DMS153 treated with DMSO at 0.1 percent for 48 hours (cell line): ENCODE measurements around the gene CALML6.
"Not testable (repeated sequence)": the region's sequence is repeated elsewhere in the genome, so short reads cannot be mapped to it uniquely, and the experiment has no call there.

Source experiments
- DNase-seq: peaks from one replicate; lab custom pipeline; 2025; ENCODE audit not compliant: unreplicated experiment; lab: John Stamatoyannopoulos, UW

Gene CALML6, protein sequence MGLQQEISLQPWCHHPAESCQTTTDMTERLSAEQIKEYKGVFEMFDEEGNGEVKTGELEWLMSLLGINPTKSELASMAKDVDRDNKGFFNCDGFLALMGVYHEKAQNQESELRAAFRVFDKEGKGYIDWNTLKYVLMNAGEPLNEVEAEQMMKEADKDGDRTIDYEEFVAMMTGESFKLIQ

GRCh38 chr1:1914971-1915692, at the start of gene CALML6:
Gene CALML6 (plus strand): TSS chr1:1915260. CDS start chr1:1915281, 21 bp downstream.
- no peak for DNase-seq

GRCh38 chr1:1867164-1867563, 47.9 kb upstream of the CALML6 start:
- no peak for DNase-seq

GRCh38 chr1:1869469-1869868, 45.6 kb upstream of the CALML6 start:
- DNase-seq: no peak

DNA sequence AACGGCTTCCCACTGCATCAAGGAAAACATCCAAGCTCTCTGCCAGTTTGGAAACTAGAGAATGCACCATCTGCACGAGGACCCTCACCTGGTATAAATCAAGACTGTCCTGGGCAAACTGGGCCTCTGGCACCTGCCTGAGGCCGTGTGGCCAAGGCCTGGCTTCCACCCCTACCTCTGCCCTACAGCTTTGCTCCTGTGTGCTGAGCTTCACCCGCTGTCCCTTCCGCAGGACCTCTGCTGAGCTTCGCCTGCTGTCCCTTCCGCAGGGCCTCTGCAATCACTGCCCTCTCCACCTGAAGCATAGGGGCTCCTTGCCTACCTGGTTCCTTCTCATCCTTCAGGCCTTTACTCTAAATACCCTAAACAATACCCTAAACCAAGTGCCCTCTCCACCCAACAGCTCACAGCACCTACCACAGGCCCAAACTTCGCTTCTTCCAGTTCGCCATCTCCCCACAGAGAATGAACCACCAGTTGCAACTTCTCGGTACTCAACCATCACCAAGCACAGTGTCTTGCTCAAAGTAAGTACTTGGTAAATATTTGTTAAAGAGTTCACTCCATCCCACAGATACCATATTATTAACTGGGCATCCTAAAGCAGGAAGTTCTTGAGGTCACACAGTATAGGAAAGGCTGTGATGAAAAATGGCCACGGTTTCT, 42.6 kb upstream of the CALML6 start:
- no peak for DNase-seq

DNA sequence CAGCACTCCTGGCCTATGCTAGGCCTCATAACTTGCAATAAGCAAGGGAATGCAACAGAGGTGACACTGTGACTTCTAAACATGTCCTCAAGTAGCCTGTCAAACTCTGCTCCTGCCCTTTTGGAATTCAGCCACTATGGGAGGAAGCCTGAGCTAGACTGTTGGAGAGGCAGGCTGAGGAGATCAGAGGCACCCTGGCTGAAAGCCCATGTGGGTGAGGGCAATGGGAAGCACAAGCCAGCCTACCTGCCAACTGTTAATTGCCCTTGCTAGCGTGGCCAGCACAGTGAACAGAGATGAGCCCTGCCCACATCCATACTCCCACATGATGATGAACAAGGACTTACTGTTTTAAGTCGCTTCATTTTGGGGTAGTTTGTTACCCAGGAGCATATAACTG, 41.9 kb upstream of the CALML6 start:
- DNase-seq: no peak

GRCh38 chr1:1874901-1875300, 40.2 kb upstream of the CALML6 start:
- DNase-seq: no peak

DNA sequence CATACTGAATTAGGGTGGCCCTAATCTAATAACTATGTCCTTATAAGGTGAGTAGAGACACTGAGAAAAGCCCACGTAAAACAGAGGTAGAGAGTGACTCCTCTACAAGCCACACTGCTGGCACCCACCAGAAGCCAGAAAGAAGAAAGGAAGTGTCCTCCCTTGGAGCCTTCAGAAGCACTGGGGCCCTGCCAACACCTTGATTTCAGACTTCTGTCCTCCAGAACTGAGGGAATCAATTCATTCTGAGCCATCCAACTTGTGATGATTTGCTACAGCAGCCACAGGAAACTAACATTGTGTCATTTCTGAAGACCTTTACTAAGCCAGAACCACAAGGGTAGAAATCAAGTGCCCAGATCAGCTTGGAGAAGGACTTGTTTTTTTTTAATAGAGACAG, 39.1 kb upstream of the CALML6 start:
- DNase-seq: no peak

DNA sequence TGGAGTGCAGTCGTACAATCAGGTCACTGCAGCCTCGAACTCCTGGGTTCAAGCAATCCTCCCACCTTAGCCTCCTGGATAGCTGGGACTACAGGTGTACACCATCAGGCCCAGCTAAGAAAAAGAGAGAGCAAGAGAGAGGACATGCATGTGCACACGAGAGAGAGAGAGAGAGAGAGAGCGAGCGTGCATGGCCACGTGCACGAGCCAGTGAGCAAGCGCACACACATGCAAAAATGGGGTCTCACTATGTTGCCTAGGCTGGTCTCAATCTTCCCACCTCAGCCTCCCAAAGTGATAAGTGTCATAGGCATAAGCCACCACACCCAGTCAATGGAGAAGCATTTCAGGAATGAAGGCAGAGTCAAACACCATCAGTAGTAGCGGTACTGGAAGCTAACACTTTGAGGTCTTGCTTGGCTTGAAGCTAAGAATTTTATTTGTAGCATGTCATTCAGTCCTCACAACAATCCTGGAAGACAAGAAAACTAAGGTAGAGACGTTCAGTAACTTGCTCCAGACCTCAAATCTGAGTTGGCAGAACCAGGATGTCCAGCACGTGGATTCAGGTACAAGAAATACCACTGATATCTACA, 38.6 kb upstream of the CALML6 start:
- no peak for DNase-seq

GRCh38 chr1:1877865-1878436, 37.1 kb upstream of the CALML6 start:
- DNase-seq: no peak

GRCh38 chr1:1879942-1880341, 35.1 kb upstream of the CALML6 start:
- no peak for DNase-seq

GRCh38 chr1:1880617-1881312, 34.3 kb upstream of the CALML6 start:
- DNase-seq: no peak

GRCh38 chr1:1881727-1882126, 33.3 kb upstream of the CALML6 start:
- no peak for DNase-seq

DNA sequence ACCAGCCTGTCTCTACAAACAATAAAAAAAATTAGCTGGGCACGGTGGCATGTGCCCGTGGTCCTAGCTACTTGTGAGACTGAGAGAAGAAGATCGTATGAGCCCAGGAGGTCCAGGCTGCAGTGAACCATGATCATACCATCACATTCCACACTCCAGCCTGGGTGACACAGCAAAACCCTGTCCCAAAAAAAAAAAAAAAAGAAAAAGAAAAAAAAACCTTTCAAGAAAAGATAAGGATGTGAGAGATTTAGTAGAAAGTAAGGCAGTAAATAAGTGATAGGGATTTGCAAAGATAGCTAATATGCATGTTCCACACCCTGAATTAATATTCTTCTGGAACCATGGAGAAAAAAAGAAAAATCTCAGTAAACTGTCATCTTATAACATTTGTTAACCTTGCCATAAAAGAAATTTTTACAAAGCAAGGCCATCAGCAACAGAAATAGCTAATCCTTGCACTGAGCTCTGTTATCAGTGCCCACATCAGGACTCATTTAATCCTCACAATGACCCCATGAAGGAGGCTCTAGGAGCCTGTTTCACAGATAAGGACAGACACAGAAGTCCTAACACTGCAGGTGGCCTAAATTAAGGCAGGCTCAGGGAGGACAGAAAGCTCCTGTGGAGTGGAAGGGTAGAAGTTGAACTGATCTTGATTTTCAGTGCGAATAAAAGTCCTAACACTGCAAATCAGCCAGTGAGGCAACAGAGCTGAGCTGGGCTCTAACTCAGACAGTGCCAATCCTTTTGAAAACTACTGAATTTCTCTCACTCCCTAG, 31.8 kb upstream of the CALML6 start:
- DNase-seq: no peak

GRCh38 chr1:1883890-1884289, 31.2 kb upstream of the CALML6 start:
- not testable (repeated sequence) for DNase-seq

DNA sequence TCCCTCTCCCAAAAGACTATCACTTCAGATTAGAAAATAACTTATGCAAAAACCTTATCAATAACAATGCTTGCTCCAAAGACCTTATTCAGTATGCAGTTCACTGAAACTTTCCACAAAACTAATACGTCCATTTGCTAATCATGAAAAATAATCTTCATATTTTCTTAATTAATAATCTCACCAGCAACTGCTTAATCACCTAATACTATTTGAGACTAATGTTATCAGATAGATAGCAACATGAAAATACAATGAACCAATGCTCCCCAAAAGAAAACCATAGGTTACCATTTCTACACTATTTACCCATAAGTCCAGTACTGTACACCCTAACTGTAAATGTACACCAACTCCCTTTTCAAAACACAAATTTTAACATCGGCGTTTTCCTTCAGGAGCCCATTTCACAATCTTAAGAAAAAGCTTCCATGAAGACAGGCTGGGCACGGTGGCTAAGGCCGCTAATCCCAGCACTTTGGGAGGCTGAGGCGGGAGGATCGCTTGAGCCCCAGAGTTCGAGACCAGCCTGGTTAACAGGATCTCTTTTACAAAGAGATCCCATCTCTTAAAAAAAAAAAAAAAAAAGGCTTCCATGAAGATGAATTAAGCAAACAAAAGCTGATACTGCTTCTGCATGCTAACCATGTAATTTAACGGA, 25.8 kb upstream of the CALML6 start:
- no peak for DNase-seq

DNA sequence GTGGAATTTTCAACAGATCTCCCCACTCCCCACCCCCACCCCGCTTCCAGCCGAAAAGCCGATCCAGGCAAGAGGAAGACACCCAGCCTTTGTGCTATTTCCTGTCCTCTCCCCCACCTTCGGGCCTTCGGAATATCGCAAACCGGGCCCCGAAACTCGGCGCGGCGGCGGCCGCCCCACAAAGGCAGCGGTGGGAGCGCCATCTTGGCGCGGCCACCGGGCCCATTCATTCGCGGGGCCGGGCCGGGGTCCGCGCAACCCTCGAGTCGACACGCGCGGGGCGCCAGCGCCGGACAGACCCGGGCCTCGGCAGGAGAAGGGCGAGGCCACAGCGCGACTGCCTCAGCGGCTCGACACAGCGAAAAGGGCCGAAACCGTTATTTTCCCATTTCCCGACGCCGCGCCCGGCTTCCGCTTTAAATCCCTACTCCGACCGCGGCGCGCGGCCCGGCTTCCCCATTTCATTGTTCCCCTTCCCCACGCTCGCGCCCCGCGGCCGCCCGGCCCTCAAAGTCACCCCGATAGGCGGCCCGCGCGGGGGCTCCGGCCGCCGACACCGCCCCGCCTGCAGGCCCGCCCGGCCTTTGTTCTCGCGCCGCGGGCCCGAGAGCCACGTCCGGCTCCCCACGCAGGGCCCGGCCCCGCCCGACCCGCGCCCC, 25.1 kb upstream of the CALML6 start:
- DNase-seq: peak; percentile 56

- DNase-seq: peak; percentile 90
Measured at GRCh38 chr1:1890506-1891348, 24.3 kb upstream of the CALML6 start, which contains the start of gene GNB1. Gene GNB1 (minus strand): TSS chr1:1891087. CDS start chr1:1825453, 65,634 bp downstream.
